SH-SY5Y (cell line): Measurements from ENCODE around the gene SNUPN.

Source experiments
- GATA2 ChIP-seq: IDR thresholded peaks from 2 replicates; pipeline ENCODE4 v1.6.1; 2011; ENCODE audit warnings: mild to moderate bottlenecking, low read depth, low read length
- GATA3 ChIP-seq: IDR thresholded peaks from 2 replicates; pipeline ENCODE4 v1.6.1; 2011; ENCODE audit warnings: low read depth, mild to moderate bottlenecking, low read length, moderate library complexity

DNA sequence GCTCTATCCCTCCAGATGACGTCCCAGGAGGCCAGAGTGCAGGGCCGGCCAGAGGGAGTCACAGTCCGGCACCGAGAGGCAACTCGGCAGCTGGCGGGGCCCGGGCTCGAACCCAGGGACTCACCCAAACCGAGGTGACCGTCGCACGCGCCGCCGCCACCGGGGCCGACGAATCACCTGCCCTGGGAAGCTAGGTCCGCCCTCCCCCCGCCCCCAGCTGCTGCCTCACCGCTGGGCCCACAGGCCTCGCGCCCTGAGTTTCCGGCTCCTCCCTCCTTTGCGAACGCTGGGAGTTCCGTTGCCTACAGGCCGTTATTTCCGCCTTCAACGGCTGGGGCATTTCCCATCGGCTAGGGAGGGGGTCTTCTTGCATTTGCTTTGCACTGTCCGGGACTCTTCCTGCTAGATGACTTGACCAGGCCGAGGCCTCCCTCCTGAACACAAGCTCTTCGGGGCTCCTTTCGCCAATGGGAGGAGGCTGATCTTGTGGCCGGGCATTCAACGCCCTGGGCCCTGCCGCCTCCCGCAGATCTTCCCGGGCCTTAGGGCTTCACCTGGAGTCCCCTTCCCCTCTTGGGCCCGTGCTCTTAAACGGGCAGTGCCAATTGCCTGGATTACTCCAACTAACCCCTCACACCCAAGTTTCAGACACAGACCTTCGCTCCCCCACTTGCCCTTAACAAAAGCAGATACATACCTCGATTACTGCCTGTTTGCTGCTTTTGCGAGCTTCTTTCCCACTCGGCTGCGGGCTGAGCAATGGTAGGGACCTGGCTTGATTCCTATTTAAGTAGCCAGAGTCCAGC, at the start of gene SNUPN:
- TF ChIP-seq GATA2 (no peak), GATA3 (no peak)
